ENCODE measurements around the gene ZNF236. TPM values are rescaled to one million over a fixed set of nuclear protein-coding genes. Genes with fewer than 3 reads are reported as not detected.

The ZNF236 gene
- total RNA-seq, 2 experiments from 2014 or later: 6.6 to 16.1 TPM

GRCh38 chr18:76821356-76821874 is 942 bp upstream of the ZNF236 start:
- peaks cover 31% of the 10 kb centered on the region for H3K4me1 ChIP-seq (ENCODE audit: insufficient read depth, low read length, poor library complexity, severe bottlenecking)
- H3K4me3 ChIP-seq (ENCODE audit: low read depth, low read length, poor library complexity, severe bottlenecking): peak overlapping the region; percentile 98
- peak overlapping the region; percentile 54; the same call in 1 of the 2 replicates for H2AFZ ChIP-seq (ENCODE audit: low read length)
- H3K79me2 ChIP-seq (ENCODE audit: insufficient read depth, low read depth, low read length): peaks cover 66% of the 10 kb centered on the region
- H3K9me3 ChIP-seq (ENCODE audit: low read length): no peaks in the 10 kb centered on the region
- H4K20me1 ChIP-seq (ENCODE audit: insufficient read depth, low read length): no peaks in the 10 kb centered on the region
- BruUV-seq (replicated peaks): no TSS peak
- CTCF ChIA-PET (ENCODE audit: unreplicated experiment): no interaction called here
- POLR2A ChIA-PET: interaction anchor here (0.7 to 1.5 kb wide), 3 partner anchors 9 to 34 kb away, joined by 4 to 8 read pairs (median 4); no protein-coding TSS in a partner anchor
- intact Hi-C loops (cut with micrococcal nuclease; ENCODE audit: unreplicated experiment): no loop called here
- peak overlapping the region; percentile 71 for H3K27ac ChIP-seq (ENCODE audit: low read depth, low read length, poor library complexity, severe bottlenecking)
- no peaks in the 10 kb centered on the region for H3K9me2 ChIP-seq (ENCODE audit: insufficient read depth, low read length)
- H3K4me2 ChIP-seq (ENCODE audit: low read length): peak overlapping the region; percentile 98
- H3K36me3 ChIP-seq (ENCODE audit: insufficient read depth, low read length): peaks cover 9% of the 10 kb centered on the region; the same call in 1 of the 2 replicates
- TF ChIP-seq EZH2phosphoT487 (IDR thresholded peaks at IDR 0.05; ENCODE audit: borderline replicate concordance, low read depth, low read length): no peak
- TF ChIP-seq CTCF (conservative IDR thresholded peaks at IDR 0.05; ENCODE audit: low read length): no peak
- DNase-seq (ENCODE audit: low spot score): peak; percentile 12

GRCh38 chr18:76821875-76822505 is 367 bp upstream of the ZNF236 start:
- intact Hi-C loops (cut with micrococcal nuclease; ENCODE audit: unreplicated experiment): loop anchor here (2.0 kb wide), 1 partner anchor 327 kb away; the partner anchor contains the start of gene ZNF516
- Histone ChIP-seq H4K20me1 (ENCODE audit: insufficient read depth, low read length) (no peaks in the 10 kb centered on the region), H3K36me3 (ENCODE audit: insufficient read depth, low read length) (peaks cover 9% of the 10 kb centered on the region; the same call in 1 of the 2 replicates), H3K79me2 (ENCODE audit: insufficient read depth, low read depth, low read length) (peaks cover 66% of the 10 kb centered on the region), H3K4me2 (ENCODE audit: low read length) (peak overlapping the region; percentile 98), H3K27ac (ENCODE audit: low read depth, low read length, poor library complexity, severe bottlenecking) (peak overlapping the region; percentile 71), H3K4me1 (ENCODE audit: insufficient read depth, low read length, poor library complexity, severe bottlenecking) (peaks cover 34% of the 10 kb centered on the region), H3K9me2 (ENCODE audit: insufficient read depth, low read length) (no peaks in the 10 kb centered on the region), H3K9me3 (ENCODE audit: low read length) (no peaks in the 10 kb centered on the region), H3K4me3 (ENCODE audit: low read depth, low read length, poor library complexity, severe bottlenecking) (peak overlapping the region; percentile 98), H2AFZ (ENCODE audit: low read length) (peak overlapping the region; percentile 54)
- ChIA-PET POLR2A (interaction anchor here (1.5 kb wide), 1 partner anchor 19 kb away, joined by 8 read pairs; no protein-coding TSS in a partner anchor), CTCF (ENCODE audit: unreplicated experiment) (no interaction called here)
- peak; percentile 49 for DNase-seq (ENCODE audit: low spot score)
- BruUV-seq (replicated peaks): no TSS peak
- TF ChIP-seq EZH2phosphoT487 (IDR thresholded peaks at IDR 0.05; ENCODE audit: borderline replicate concordance, low read depth, low read length) (no peak), CTCF (conservative IDR thresholded peaks at IDR 0.05; ENCODE audit: low read length) (no peak)

GRCh38 chr18:76823161-76823538 is 793 bp downstream of the ZNF236 start:
- Histone ChIP-seq H3K9me3 (ENCODE audit: low read length) (no peaks in the 10 kb centered on the region), H3K4me2 (ENCODE audit: low read length) (peak overlapping the region; percentile 94), H3K4me3 (ENCODE audit: low read depth, low read length, poor library complexity, severe bottlenecking) (peak overlapping the region; percentile 87), H3K4me1 (ENCODE audit: insufficient read depth, low read length, poor library complexity, severe bottlenecking) (peaks cover 41% of the 10 kb centered on the region), H2AFZ (ENCODE audit: low read length) (peak overlapping the region; percentile 81; the same call in 1 of the 2 replicates), H3K36me3 (ENCODE audit: insufficient read depth, low read length) (peaks cover 5% of the 10 kb centered on the region; the same call in 1 of the 2 replicates), H3K79me2 (ENCODE audit: insufficient read depth, low read depth, low read length) (peaks cover 70% of the 10 kb centered on the region), H3K27ac (ENCODE audit: low read depth, low read length, poor library complexity, severe bottlenecking) (peak overlapping the region; percentile 73), H4K20me1 (ENCODE audit: insufficient read depth, low read length) (no peaks in the 10 kb centered on the region), H3K9me2 (ENCODE audit: insufficient read depth, low read length) (no peaks in the 10 kb centered on the region)
- CTCF ChIA-PET (ENCODE audit: unreplicated experiment): no interaction called here
- peak; percentile 6 for DNase-seq (ENCODE audit: low spot score)
- BruUV-seq (replicated peaks): no TSS peak
- intact Hi-C loops (cut with micrococcal nuclease; ENCODE audit: unreplicated experiment): loop anchor here (2.0 kb wide), 1 partner anchor 328 kb away; the partner anchor contains the start of gene ZNF516
- TF ChIP-seq CTCF (conservative IDR thresholded peaks at IDR 0.05; ENCODE audit: low read length): no peak
- TF ChIP-seq EZH2phosphoT487 (IDR thresholded peaks at IDR 0.05; ENCODE audit: borderline replicate concordance, low read depth, low read length): no peak
- POLR2A ChIA-PET: no interaction called here
